ENCODE results near the gene TIE1.

The TIE1 gene

GRCh38 chr1:43293896-43294760 is 6.7 kb upstream of the TIE1 start:
- no peak for DNase-seq (ENCODE audit: low read depth)

- no peak for DNase-seq (ENCODE audit: low read depth)
Observed at GRCh38 chr1:43294761-43295160, 6.0 kb upstream of the TIE1 start.

GRCh38 chr1:43296207-43296606 is 4.6 kb upstream of the TIE1 start:
- no peak for DNase-seq (ENCODE audit: low read depth)

- DNase-seq (ENCODE audit: low read depth) = no peak
Observed at GRCh38 chr1:43298055-43298454, 2.7 kb upstream of the TIE1 start.

- DNase-seq (ENCODE audit: low read depth) = no peak
Observed at GRCh38 chr1:43299101-43299500, 1.7 kb upstream of the TIE1 start.

GRCh38 chr1:43302201-43302600 is 1.4 kb downstream of the TIE1 start:
- DNase-seq (ENCODE audit: low read depth) = no peak

GRCh38 chr1:43302721-43303470 is 2.1 kb downstream of the TIE1 start:
- no peak for DNase-seq (ENCODE audit: low read depth)

GRCh38 chr1:43303471-43304313 is 2.9 kb downstream of the TIE1 start:
- DNase-seq (ENCODE audit: low read depth) = no peak

GRCh38 chr1:43304314-43304681 is 3.5 kb downstream of the TIE1 start:
- DNase-seq (ENCODE audit: low read depth) = no peak

GRCh38 chr1:43304771-43305300 is 4.1 kb downstream of the TIE1 start:
- no peak for DNase-seq (ENCODE audit: low read depth)

- DNase-seq (ENCODE audit: low read depth) = no peak
Observed at GRCh38 chr1:43305461-43305860, 4.7 kb downstream of the TIE1 start.

GRCh38 chr1:43305926-43306687 is 5.3 kb downstream of the TIE1 start:
- no peak for DNase-seq (ENCODE audit: low read depth)

- no peak for DNase-seq (ENCODE audit: low read depth)
Observed at GRCh38 chr1:43306688-43307457, 6.1 kb downstream of the TIE1 start.

GRCh38 chr1:43307458-43308158 is 6.8 kb downstream of the TIE1 start:
- DNase-seq (ENCODE audit: low read depth) = no peak

GRCh38 chr1:43308635-43309404 is 8.0 kb downstream of the TIE1 start:
- no peak for DNase-seq (ENCODE audit: low read depth)

GRCh38 chr1:43309405-43310025 is 8.7 kb downstream of the TIE1 start:
- no peak for DNase-seq (ENCODE audit: low read depth)

GRCh38 chr1:43311521-43311920 is 10.7 kb downstream of the TIE1 start:
- no peak for DNase-seq (ENCODE audit: low read depth)

- DNase-seq (ENCODE audit: low read depth) = no peak
Observed at GRCh38 chr1:43312212-43312623, 11.4 kb downstream of the TIE1 start.

Measured in stimulated activated CD4-positive, alpha-beta T cell treated with anti-CD3 and anti-CD28 coated beads, Interleukin-2, amount 100 ng/mL, for 4 hours (primary cell).